ENCODE data around the gene OR56A5. TPM values are rescaled to one million over a fixed set of nuclear protein-coding genes. Genes with fewer than 3 reads are reported as not detected.

The OR56A5 gene
- total and polyA plus RNA-seq, 2 donors (not counting 1 experiment from before 2014, with no cell fraction given) = not detected

DNA sequence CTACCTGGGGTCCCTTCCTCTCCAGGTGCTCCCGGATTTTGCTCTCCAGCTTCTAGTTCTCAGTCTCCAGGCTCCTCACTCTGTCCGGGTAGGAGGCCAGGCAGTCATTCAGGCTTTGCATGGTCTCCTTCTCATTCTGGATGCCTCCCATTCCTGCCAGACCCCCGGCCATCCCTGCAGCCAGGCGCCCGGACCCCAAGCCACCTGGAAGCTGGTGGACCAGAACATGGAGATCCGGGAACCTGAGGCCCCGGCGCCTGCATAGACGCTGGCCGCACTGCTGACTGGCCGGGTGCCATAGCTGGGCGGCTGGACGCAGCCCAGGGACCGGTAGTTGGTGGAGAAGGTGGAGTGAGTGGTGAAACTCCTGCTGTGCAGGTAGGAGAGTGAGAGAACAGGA lies 26.5 kb upstream of the OR56A5 start:
- no peaks in the 10 kb centered on the region for H3K4me1 Mint-ChIP-seq
- 91% methylated on average over 14 of the region's 14 CpGs for WGBS (ENCODE audit: insufficient coverage)
- intact Hi-C loops (cut with micrococcal nuclease) = no loop called here

GRCh38 chr11:5992604-5993251 lies 24.4 kb upstream of the OR56A5 start:
- ChIA-PET CTCF (interaction anchor here (2.2 kb wide), 1 partner anchor 361 kb away, joined by 8 read pairs; no protein-coding TSS in a partner anchor), POLR2A (no interaction called here)
- H4K20me1 ChIP-seq (ENCODE audit: control insufficient read depth, insufficient read depth, low read length, poor library complexity, severe bottlenecking) = no peaks in the 10 kb centered on the region
- Mint-ChIP-seq H3K4me1 (no peaks in the 10 kb centered on the region), H3K27ac (no peak overlapping the region), H3K4me3 (no peak overlapping the region), H3K9me3 (ENCODE audit: insufficient read depth) (no peaks in the 10 kb centered on the region), H3K27me3 (peaks cover 15% of the 10 kb centered on the region)
- H3K9me3 ChIP-seq (ENCODE audit: control extremely low read depth in 1 of 3, control insufficient read depth in 2 of 3, insufficient read depth in 1 of 3, low read length in 2 of 3) = peaks cover 0 to 3% (median 0%) of the 10 kb centered on the region in 3 donors
- H3K9ac ChIP-seq (ENCODE audit: low read length) = no peak overlapping the region
- H3K4me2 ChIP-seq (replicated peaks; ENCODE audit: low read depth, low read length, poor library complexity, severe bottlenecking) = no peak overlapping the region
- intact Hi-C loops (cut with micrococcal nuclease) = no loop called here
- no peaks in the 10 kb centered on the region for H3K27me3 ChIP-seq (replicated peaks in 1 of 4; ENCODE audit: control extremely low read depth in 1 of 4, control insufficient read depth in 3 of 4, insufficient read depth in 4 of 4, low read length in 3 of 4)
- TF ChIP-seq, protein P1, sequence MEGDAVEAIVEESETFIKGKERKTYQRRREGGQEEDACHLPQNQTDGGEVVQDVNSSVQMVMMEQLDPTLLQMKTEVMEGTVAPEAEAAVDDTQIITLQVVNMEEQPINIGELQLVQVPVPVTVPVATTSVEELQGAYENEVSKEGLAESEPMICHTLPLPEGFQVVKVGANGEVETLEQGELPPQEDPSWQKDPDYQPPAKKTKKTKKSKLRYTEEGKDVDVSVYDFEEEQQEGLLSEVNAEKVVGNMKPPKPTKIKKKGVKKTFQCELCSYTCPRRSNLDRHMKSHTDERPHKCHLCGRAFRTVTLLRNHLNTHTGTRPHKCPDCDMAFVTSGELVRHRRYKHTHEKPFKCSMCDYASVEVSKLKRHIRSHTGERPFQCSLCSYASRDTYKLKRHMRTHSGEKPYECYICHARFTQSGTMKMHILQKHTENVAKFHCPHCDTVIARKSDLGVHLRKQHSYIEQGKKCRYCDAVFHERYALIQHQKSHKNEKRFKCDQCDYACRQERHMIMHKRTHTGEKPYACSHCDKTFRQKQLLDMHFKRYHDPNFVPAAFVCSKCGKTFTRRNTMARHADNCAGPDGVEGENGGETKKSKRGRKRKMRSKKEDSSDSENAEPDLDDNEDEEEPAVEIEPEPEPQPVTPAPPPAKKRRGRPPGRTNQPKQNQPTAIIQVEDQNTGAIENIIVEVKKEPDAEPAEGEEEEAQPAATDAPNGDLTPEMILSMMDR (IDR thresholded peaks at IDR 0.05) = peak; percentile 44
- no peak for TF ChIP-seq EZH2 (IDR thresholded peaks at IDR 0.05; ENCODE audit: borderline replicate concordance, insufficient read depth, low read depth, low read length, poor library complexity, severe bottlenecking)
- no peak for ATAC-seq (ENCODE audit: low read depth)
- 100% methylated on average over 1 of the region's 3 CpGs for WGBS (ENCODE audit: insufficient coverage)
- H2AFZ ChIP-seq (ENCODE audit: insufficient read depth, low read depth, low read length, poor library complexity, severe bottlenecking) = no peak overlapping the region
- H3K4me1 ChIP-seq (ENCODE audit: control insufficient read depth in 2 of 2, insufficient read depth in 2 of 2, low read length in 2 of 2) = no peaks in the 10 kb centered on the region
- no peaks in the 10 kb centered on the region for H3K79me2 ChIP-seq (ENCODE audit: control insufficient read depth, insufficient read depth, low read length)
- no peak overlapping the region for H3K4me3 ChIP-seq (ENCODE audit: control extremely low read depth in 1 of 5, extremely low read depth in 1 of 5, insufficient read depth in 1 of 5, low read depth in 2 of 5, low read length in 4 of 5)
- no peak overlapping the region for H3K27ac ChIP-seq (ENCODE audit: low read length in 2 of 2)
- no peaks in the 10 kb centered on the region for H3K36me3 ChIP-seq (replicated peaks in 1 of 2; ENCODE audit: control extremely low read depth in 1 of 2, control insufficient read depth in 1 of 2, extremely low read depth in 1 of 2, insufficient read depth in 2 of 2, low read length in 1 of 2)
- DNase-seq = no peak

More for the DNA sequence above, 26.5 kb upstream of the OR56A5 start:
- no peak overlapping the region for H3K27ac Mint-ChIP-seq
- Histone ChIP-seq H4K20me1 (ENCODE audit: control insufficient read depth, insufficient read depth, low read length, poor library complexity, severe bottlenecking) (no peaks in the 10 kb centered on the region), H3K9ac (ENCODE audit: low read length) (no peak overlapping the region), H3K36me3 (replicated peaks in 1 of 2; ENCODE audit: control extremely low read depth in 1 of 2, control insufficient read depth in 1 of 2, extremely low read depth in 1 of 2, insufficient read depth in 2 of 2, low read length in 1 of 2) (no peaks in the 10 kb centered on the region), H3K27me3 (replicated peaks in 1 of 4; ENCODE audit: control extremely low read depth in 1 of 4, control insufficient read depth in 3 of 4, insufficient read depth in 4 of 4, low read length in 3 of 4) (peaks cover 0 to 3% (median 0%) of the 10 kb centered on the region in 4 experiments), H3K79me2 (ENCODE audit: control insufficient read depth, insufficient read depth, low read length) (no peaks in the 10 kb centered on the region), H3K4me2 (replicated peaks; ENCODE audit: low read depth, low read length, poor library complexity, severe bottlenecking) (no peak overlapping the region), H3K9me3 (ENCODE audit: control extremely low read depth in 1 of 3, control insufficient read depth in 2 of 3, insufficient read depth in 1 of 3, low read length in 2 of 3) (peaks cover 0 to 3% (median 0%) of the 10 kb centered on the region in 3 donors), H2AFZ (ENCODE audit: insufficient read depth, low read depth, low read length, poor library complexity, severe bottlenecking) (no peak overlapping the region), H3K27ac (ENCODE audit: low read length in 2 of 2) (no peak overlapping the region), H3K4me1 (ENCODE audit: control insufficient read depth in 2 of 2, insufficient read depth in 2 of 2, low read length in 2 of 2) (no peaks in the 10 kb centered on the region), H3K4me3 (ENCODE audit: control extremely low read depth in 1 of 5, extremely low read depth in 1 of 5, insufficient read depth in 1 of 5, low read depth in 2 of 5, low read length in 4 of 5) (no peak overlapping the region)
- DNase-seq (no peak), ATAC-seq (ENCODE audit: low read depth) (no peak)
- peaks cover 11% of the 10 kb centered on the region for H3K27me3 Mint-ChIP-seq
- H3K9me3 Mint-ChIP-seq (ENCODE audit: insufficient read depth) = no peaks in the 10 kb centered on the region
- no peak overlapping the region for H3K4me3 Mint-ChIP-seq
- CTCF ChIA-PET = no interaction called here
- POLR2A ChIA-PET = no interaction called here
- no peak for TF ChIP-seq EZH2 (IDR thresholded peaks at IDR 0.05; ENCODE audit: borderline replicate concordance, insufficient read depth, low read depth, low read length, poor library complexity, severe bottlenecking)
- TF ChIP-seq, protein P1 (IDR thresholded peaks at IDR 0.05) = no peak

Measured in B cell (primary cell).